AG09319 (cell line): ENCODE data around the gene WWC2.
A peak's percentile ranks its signal among the peaks of the same experiment; 100 is the strongest.

Experiments used
- DNase-seq: peaks from one replicate; pipeline ENCODE4 v3.0.0-alpha.2; 2010; ENCODE audit warnings: low read depth; ENCODE audit errors: extremely low read depth
- TF ChIP-seq, protein P1 (sequence below): IDR thresholded peaks from 2 replicates; pipeline ENCODE4 v1.5.1; 2011; ENCODE audit warnings: low read depth, mild to moderate bottlenecking, inconsistent platforms, low read length, moderate library complexity

The WWC2 gene

DNA sequence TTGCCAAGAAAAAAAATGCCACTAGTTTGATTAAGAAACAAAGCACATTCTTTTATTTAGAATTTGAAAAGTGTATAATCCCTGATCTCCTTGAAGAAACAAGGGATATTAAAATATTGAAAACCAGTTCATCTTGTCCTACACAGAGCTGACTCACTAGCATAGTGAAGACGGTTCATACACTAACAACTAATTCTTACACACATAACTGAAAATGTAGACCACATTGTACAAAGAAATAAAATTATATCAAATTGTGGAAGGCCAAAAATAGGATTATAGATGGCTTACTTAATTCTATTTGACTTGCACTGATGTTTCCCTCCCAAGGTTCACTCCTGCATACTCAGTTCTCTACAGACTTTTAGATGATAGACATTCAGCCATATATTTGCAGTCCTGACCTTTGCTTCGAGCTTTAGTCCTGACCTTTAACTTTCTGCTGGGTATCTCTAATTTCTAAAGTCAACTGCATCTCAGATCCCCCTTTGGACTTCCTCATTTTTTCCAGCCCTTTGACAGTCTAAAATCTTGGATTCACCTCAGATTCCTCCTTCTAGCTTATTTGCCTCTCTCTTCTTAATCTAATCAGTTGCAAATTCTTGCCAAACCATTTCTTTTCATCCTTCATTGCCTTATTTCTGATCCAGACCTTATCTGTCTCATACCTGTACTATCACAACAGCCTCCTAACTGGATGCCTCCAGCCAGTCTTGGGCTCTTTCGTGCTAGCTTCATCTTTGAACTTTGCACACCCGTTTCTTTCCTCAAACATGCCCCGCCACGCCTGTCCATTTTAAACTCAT lies 4.5 kb upstream of the WWC2 start:
- no peak for DNase-seq

GRCh38 chr4:183095199-183095512 lies 3.9 kb upstream of the WWC2 start:
- DNase-seq, result no peak
- TF ChIP-seq, protein P1, sequence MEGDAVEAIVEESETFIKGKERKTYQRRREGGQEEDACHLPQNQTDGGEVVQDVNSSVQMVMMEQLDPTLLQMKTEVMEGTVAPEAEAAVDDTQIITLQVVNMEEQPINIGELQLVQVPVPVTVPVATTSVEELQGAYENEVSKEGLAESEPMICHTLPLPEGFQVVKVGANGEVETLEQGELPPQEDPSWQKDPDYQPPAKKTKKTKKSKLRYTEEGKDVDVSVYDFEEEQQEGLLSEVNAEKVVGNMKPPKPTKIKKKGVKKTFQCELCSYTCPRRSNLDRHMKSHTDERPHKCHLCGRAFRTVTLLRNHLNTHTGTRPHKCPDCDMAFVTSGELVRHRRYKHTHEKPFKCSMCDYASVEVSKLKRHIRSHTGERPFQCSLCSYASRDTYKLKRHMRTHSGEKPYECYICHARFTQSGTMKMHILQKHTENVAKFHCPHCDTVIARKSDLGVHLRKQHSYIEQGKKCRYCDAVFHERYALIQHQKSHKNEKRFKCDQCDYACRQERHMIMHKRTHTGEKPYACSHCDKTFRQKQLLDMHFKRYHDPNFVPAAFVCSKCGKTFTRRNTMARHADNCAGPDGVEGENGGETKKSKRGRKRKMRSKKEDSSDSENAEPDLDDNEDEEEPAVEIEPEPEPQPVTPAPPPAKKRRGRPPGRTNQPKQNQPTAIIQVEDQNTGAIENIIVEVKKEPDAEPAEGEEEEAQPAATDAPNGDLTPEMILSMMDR, result no peak

More for the DNA sequence above, 4.5 kb upstream of the WWC2 start:
- TF ChIP-seq, protein P1, result no peak

DNA sequence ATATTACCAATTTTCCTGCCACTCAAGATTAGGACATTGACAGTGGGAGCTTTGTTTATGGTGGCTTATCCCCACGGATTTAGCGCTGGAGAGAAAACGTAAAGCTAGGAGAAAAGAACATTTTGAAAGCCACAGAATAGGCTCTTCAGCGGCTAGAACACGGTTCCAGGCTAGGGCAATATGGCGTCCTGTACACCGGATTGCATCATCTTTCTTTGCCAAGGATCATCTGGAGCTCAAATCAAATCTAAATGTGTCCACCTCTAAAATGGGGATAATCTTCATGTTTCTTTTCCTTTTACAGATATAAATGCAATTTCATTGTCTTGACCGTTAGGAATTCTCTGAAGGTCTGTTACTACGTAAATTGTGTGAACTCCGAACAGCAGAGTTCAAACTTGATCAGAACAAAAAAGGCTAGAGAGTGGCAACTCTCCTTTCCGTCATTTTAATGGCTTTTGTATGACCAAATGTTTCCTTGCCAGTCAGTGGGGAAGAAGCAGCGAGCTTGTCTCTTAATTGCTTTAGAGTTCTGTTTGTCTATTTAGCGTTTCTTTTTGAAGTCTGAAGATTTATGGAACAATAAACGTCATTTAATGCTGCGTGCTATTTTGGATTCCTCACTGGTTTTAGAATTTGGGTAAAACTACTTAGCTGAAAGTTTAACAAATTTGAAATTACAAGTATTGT lies 2.6 kb upstream of the WWC2 start:
- TF ChIP-seq, protein P1, result no peak
- no peak for DNase-seq

GRCh38 chr4:183097231-183098018 lies 1.6 kb upstream of the WWC2 start:
- TF ChIP-seq, protein P1, result no peak
- no peak for DNase-seq

DNA sequence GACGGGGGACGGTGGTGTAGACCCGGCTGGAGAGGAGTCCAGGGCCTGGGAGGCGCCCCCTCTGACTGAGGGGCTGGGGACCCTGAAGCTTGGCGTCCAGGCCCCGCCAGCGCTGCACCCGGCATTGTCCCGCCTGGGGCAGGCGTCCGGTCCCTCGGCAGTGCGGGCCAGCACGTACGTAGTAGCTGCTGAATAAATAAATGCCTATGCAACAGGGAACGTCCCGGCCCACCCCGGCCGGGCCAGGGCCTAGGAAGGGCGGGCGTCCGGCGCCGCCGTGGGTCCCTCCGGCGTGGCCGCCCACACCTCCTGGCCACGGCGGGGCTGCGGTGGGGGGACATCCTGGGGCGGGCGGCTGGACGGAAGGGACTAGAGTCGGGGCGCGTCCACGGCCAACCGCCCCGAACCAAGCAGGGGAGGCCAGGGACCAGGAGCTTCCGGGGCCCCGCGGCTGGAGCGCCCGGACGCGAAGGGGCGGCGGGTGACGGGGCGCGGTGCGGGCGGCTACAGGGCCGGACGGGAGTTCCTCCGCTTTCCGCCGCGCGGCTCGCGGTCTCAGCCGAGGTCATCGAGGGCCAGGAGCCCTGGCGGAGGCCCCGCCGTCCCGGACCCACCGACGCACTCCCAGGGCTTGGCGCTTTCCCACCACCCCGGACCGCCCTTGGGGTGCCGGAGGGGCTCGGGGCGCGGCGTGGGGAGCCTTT lies 886 bp upstream of the WWC2 start:
- no peak for DNase-seq
- TF ChIP-seq, protein P1, result no peak

DNA sequence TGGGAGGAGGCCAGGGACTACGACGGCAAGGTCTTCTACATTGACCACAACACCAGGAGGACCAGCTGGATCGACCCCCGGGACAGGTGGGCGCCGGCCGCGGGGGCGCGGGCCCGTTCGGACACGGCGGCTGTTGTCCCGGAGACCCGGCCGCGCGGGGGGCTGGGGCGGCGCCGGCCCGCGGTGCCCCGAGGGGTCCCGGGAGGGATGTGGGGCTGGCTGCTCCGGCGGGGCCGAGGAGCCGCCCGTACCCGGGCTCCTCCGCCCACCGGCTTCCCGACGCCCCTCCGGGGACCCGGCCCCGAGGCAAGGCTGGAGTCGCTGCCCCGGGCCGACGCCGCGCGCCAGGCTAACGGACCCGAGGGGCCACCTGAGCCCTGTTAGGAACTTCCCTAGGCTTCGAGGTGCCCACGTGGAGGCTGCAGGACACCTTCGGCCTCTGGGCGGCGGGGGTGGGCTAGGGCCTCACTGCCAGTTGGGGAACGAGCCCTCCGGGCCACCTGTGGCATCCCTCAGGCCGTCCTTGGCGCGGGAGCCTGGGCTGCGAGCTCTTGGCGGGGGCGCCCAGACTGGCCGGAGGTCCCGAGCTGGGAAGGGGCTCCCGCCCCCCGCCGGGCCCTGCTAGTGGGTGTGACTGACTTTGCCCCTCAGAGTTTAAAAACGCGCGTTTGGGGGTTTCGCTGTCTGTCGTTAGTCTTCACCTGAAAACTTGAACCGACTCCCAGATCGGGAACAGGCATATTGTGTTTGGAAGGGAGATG lies 660 bp downstream of the WWC2 start:
- DNase-seq, result no peak
- TF ChIP-seq, protein P1, result peak; percentile 13
